GM18505 (cell line): ENCODE data around the gene ZFAND2A.
"Not testable (repeated sequence)": the region's sequence is repeated elsewhere in the genome, so short reads cannot be mapped to it uniquely, and the experiment has no call there.

Experiments used
- ATAC-seq: cut with Tn5 transposase; IDR thresholded peaks from one replicate; pipeline ENCODE4 v1.9.1; 2021; ENCODE audit not compliant: unreplicated experiment
- POLR2A ChIP-seq: IDR thresholded peaks from 4 replicates; pipeline ENCODE4 v1.6.1; 2011; ENCODE audit warnings: borderline replicate concordance; ENCODE audit not compliant: insufficient read depth, insufficient read length; ENCODE audit errors: extremely low read depth

The ZFAND2A gene

GRCh38 chr7:1119201-1119600 lies 40.8 kb downstream of the ZFAND2A start:
- TF ChIP-seq POLR2A = no peak
- no peak for ATAC-seq

DNA sequence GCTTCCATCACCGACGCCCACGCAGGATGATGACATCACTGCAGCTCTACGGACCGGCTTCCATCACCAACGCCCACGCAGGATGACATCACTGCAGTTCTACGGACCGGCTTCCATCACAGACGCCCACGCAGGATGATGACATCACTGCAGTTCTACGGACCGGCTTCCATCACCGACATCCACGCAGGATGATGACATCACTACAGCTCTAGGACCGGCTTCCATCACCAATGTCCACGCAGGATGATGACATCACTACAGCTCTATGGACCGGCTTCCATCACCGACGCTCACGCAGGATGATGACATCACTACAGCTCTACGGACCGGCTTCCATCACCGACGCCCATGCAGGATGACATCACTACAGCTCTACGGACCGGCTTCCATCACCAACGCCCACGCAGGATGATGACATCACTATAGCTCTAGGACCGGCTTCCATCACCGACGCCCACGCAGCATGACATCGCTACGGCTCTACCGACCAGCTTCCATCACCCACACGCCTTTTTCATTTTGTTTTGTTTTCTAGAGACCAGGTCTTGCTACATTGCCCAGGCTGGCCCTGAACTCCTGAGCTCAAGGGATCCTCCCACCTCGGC lies 42.6 kb downstream of the ZFAND2A start:
- no peak for ATAC-seq
- TF ChIP-seq POLR2A = no peak

DNA sequence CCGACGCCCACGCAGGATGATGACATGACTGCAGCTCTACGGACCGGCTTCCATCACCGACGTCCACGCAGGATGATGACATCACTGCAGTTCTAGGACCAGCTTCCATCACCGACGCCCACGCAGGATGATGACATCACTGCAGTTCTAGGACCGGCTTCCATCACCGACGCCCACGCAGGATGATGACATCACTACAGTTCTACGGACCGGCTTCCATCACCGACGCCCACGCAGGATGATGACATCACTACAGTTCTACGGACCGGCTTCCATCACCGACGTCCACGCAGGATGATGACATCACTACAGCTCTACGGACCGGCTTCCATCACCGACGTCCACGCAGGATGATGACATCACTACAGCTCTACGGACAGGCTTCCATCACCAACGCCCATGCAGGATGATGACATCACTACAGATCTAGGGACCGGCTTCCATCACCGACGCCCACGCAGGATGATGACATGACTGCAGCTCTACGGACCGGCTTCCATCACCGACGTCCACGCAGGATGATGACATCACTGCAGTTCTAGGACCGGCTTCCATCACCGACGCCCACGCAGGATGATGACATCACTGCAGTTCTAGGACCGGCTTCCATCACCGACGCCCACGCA lies 43.5 kb downstream of the ZFAND2A start:
- not testable (repeated sequence) for ATAC-seq

DNA sequence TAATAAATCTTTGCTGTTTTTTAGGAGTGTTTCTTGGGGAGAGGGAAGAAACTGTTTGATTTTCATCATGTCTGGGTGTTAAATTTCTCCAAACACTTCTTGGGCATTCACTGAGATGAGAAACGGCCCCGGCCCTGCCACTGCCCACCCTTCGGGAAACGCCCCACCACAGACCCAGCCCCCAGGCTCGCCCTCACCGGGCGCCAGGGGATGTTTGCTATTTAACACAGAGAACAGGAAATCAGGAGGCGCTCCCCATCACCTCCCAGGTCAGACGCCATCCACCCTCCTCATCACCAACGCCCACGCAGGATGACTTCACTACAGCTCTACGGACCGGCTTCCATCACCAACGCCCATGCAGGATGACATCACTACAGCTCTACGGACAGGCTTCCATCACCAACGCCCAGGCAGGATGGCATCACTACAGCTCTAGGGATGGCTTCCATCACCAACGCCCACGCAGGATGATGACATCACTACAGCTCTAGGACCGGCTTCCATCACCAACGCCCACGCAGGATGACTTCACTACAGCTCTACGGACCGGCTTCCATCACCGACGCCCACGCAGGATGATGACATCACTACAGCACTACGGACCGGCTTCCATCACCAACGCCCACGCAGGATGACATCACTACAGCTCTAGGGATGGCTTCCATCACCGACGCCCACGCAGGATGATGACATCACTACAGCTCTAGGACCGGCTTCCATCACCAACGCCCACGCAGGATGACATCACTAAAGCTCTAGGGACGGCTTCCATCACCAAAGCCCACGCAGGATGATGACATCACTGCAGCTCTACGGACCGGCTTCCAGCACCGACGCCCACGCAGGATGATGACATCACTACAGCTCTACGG lies 44.6 kb downstream of the ZFAND2A start:
- ATAC-seq = not testable (repeated sequence)

- ATAC-seq = no peak
- no peak for TF ChIP-seq POLR2A
These were observed 45.5 kb downstream of the ZFAND2A start for GRCh38 chr7:1114505-1114904.

DNA sequence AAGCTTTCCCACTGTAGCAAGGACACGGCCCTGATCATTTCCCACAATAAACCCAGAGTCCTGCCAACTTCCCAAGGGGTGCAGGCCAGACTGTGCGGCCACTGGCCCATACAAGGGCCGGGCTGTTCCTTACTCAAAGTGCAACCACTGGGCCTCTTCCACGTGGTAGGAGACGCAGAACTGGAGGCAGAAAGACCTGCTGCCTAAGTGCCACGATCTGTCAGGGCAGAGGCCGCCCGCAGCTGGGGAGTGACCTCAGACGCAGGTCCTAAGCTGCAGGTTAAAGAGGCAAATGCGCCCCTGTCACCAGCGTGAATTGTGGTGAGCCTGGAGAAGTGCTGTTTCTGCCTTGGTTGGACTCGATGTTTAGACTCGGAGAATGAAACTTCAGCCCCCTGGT lies 45.9 kb downstream of the ZFAND2A start:
- ATAC-seq = no peak
- no peak for TF ChIP-seq POLR2A

GRCh38 chr7:1113548-1113885 lies 46.5 kb downstream of the ZFAND2A start:
- no peak for TF ChIP-seq POLR2A
- ATAC-seq = no peak

- no peak for TF ChIP-seq POLR2A
- ATAC-seq = no peak
These were observed 47.1 kb downstream of the ZFAND2A start for GRCh38 chr7:1112625-1113547.

- TF ChIP-seq POLR2A = no peak
- ATAC-seq = no peak
These were observed 47.9 kb downstream of the ZFAND2A start for GRCh38 chr7:1112109-1112508.

- no peak for ATAC-seq
These were observed 48.8 kb downstream of the ZFAND2A start for GRCh38 chr7:1111156-1111555.

DNA sequence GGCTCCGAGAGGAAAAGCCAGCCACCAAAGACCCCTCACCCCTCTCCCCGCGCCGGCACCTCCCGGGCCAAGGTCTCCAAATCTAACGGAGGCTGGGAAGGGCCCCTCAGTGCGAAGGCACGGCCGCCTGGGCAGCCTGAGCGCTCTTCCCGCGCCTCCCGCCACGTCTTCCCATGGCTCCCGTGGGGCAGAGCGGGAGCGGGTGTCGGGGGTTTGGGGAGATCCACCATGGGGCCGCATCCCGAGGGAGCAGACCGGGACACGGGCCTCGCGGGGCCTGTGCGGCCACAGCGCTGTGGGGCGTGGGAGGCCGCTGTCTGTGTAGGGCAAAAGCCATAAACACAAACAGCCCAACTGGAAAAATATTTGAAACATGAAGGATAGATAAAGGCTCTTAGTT lies 49.6 kb downstream of the ZFAND2A start:
- no peak for ATAC-seq
- no peak for TF ChIP-seq POLR2A

More at GRCh38 chr7:1111156-1111555, 48.8 kb downstream of the ZFAND2A start:
- no peak for TF ChIP-seq POLR2A

DNA sequence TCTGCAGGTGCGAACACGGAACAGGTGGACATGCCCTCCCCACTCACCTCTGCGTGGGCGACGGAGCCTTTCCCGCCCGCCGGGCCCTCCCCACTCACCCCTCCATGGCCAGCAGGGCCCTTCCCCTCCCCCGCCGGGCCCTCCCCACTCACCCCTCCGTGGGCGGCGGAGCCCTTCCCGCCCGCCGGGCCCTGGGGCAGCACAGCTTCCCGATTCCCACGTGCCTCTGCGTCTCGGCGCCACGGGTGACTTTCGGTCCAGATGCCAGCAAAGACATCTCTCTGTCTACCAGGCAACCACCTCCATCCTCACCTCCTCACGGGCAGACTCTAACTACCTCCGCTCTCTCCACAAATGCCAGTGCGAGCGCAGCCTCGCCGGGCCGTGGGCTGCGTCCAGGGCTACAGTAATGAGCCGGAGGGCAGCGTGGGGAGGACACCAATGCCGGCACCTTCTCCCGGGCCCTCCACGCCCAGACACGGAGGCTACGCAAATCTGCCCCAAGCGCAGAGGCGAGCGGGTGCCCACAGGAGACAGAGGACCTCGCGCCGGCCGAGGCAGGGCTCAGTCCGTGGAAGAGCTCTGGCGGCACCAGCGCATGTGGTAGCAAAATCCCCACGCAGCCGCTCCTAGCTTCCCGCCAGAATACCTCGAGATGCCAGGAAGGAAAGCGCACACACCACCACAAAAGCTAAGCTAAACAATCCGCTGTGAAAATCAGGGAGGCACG lies 50.2 kb downstream of the ZFAND2A start:
- no peak for TF ChIP-seq POLR2A
- no peak for ATAC-seq
